Vagina (tissue), 2 donors: ENCODE measurements around the gene RABGAP1L.

Source experiments
- POLR2A ChIP-seq, 2 donors: fragments of 450-650 bp; IDR thresholded peaks; one replicate each; pipeline ENCODE4 v1.6.1; 2017; ENCODE audit warnings: antibody characterized with exemption in 2 of 2, mild to moderate bottlenecking in 2 of 2, moderate library complexity in 2 of 2
- TF ChIP-seq, protein P1 (sequence below), 3 experiments: fragments of 450-650 bp in 2 of 3; fragments of 200-600 bp in 1 of 3; sonication (generic) in 1 of 3; IDR thresholded peaks; one replicate each; pipeline ENCODE4 v1.5.1; 2017 to 2019; ENCODE audit warnings: antibody characterized with exemption in 3 of 3, mild to moderate bottlenecking in 2 of 3, moderate library complexity in 2 of 3

DNA sequence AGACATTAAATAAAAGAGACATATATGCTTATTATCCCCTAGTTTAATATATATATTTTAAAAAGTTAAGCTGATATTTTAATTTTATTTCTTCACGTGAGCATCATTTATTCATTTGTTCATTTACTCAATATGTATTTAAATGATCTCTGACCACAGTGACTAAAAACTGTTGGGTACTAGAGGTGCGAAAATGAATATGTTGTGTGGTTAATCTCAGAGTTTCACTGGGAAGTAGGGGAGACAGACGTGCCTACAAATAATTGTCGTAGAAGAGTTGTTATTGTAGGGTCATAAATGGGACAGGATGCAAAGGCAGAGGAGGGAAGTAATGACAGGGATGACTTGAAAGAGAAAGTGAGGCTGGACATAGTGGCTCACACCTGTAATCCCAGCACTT is 627.4 kb downstream of the RABGAP1L start:
- TF ChIP-seq, protein P1, sequence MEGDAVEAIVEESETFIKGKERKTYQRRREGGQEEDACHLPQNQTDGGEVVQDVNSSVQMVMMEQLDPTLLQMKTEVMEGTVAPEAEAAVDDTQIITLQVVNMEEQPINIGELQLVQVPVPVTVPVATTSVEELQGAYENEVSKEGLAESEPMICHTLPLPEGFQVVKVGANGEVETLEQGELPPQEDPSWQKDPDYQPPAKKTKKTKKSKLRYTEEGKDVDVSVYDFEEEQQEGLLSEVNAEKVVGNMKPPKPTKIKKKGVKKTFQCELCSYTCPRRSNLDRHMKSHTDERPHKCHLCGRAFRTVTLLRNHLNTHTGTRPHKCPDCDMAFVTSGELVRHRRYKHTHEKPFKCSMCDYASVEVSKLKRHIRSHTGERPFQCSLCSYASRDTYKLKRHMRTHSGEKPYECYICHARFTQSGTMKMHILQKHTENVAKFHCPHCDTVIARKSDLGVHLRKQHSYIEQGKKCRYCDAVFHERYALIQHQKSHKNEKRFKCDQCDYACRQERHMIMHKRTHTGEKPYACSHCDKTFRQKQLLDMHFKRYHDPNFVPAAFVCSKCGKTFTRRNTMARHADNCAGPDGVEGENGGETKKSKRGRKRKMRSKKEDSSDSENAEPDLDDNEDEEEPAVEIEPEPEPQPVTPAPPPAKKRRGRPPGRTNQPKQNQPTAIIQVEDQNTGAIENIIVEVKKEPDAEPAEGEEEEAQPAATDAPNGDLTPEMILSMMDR (IDR thresholded peaks at IDR 0.05) = no peak
- no peak for TF ChIP-seq POLR2A (IDR thresholded peaks at IDR 0.05)
